GM12874 (cell line): ENCODE results near the gene HNRNPL.

Experiments
- TF ChIP-seq, protein P1 (sequence below): IDR thresholded peaks from 2 replicates; pipeline ENCODE4 v1.5.1; 2011; ENCODE audit warnings: low read depth, mild to moderate bottlenecking, control low read depth, low read length, moderate library complexity; ENCODE audit not compliant: insufficient read depth

HNRNPL gene

DNA sequence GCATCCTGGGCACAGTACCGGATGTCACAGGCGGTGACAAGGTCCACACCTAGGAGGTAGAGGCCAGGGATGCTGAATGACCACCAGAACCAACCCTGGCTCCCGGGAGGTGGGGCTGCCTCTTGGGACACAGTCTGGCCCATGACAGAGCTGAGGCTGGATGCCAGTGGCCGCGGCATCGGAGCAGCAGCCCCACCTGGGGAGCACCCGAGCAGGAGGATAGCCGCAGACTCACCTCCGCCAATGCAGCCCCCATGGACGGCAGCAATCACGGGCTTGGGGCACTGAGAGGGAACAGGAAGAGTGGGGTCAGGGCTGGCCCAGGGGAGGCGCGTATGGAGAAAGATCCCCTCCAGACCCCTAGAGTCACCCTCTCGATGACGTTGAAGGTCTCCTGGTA is 32.7 kb downstream of the HNRNPL start:
- TF ChIP-seq, protein P1, sequence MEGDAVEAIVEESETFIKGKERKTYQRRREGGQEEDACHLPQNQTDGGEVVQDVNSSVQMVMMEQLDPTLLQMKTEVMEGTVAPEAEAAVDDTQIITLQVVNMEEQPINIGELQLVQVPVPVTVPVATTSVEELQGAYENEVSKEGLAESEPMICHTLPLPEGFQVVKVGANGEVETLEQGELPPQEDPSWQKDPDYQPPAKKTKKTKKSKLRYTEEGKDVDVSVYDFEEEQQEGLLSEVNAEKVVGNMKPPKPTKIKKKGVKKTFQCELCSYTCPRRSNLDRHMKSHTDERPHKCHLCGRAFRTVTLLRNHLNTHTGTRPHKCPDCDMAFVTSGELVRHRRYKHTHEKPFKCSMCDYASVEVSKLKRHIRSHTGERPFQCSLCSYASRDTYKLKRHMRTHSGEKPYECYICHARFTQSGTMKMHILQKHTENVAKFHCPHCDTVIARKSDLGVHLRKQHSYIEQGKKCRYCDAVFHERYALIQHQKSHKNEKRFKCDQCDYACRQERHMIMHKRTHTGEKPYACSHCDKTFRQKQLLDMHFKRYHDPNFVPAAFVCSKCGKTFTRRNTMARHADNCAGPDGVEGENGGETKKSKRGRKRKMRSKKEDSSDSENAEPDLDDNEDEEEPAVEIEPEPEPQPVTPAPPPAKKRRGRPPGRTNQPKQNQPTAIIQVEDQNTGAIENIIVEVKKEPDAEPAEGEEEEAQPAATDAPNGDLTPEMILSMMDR, result no peak

DNA sequence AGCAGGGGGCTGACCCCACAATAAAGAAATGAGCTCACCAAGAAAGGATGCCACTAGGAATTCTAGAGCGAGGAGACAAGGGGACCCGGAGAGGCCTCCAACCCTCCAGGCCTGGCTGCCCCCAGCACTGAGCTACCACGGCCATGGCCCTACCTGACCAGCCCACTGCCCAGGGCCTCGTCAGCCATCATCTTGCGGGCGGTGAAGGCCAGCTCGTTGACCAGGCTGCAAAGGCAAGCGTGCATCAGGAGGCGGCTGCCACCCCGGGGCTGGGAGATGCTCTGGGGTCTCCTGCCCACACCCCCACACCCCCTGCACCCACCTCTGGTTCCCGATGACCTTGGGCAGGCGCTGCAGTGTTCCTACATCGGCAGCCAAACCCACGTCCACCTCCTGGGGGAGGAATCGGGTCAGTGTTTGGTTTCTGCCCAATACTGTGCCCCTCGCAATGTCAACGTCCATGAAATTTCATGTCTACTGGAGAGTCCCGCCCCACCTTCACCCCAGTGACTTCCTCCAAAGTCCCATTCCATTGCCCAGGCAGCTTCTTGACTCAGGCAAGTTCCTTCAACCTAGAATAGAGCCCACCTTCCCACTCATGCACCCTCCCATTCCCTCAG is 33.5 kb downstream of the HNRNPL start:
- TF ChIP-seq, protein P1, result no peak

DNA sequence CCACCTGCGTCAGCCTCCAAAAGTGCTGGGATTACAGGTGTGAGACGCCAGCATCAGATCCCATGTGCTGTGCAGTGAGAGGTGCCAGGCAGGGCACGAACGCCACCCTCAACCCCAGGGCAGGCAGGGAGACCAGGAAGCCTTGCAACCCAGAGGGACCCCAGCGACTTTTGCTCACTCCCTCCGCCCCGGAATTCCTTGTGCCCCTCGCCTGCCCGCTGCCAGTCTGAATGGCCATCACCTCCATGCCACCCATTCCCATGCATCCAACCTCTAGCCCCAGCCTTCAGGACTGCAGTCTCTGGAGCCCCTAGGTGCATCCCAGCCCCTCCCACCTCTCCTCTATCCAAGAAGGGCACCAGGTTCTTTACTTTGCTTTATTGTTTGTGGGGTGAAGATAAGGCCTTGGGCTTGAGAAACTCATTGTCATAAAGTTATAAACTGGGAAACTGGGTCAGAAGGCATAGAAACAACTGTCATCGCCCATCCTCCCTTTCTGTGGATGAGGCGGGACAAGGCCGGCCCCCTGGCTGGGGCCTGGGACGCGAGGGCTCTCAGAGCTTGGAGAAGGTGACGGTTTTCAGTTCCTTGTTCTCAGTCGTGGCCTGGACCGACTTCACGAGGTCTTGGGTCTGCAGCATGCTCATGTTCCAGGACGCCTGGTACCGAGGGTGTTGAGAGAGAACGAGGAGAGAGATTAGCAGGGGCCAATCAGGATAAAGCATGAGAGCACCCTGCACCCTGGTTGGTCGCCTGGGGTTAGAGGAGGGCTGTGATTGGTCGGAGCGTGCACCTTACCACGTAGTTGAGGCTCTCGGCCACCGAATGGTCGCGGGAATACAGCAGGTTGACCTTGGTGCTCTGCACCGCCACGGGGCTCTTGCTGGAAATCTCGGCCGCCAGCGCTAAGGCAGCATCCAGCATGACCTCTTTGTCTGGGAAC is 34.5 kb downstream of the HNRNPL start:
- TF ChIP-seq, protein P1, result no peak

DNA sequence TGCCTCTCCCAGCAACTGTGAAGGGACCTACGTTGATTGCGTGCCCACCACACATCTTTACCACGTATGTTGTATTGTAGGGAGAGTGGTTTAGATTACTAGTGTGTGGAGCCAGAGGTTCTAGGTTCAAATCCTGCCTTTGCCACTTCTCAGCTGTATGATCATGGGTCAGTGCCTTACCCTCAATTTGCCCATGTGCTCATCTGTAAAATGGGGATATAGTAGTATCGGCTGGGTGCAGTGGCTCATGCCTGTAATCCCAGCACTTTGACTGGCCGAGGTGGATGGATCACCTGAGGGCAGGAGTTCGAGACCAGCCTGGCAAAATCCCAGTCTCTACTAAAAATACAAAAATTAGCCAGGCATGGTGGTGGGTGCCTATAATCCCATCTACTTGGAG is 36.5 kb downstream of the HNRNPL start:
- TF ChIP-seq, protein P1, result no peak

DNA sequence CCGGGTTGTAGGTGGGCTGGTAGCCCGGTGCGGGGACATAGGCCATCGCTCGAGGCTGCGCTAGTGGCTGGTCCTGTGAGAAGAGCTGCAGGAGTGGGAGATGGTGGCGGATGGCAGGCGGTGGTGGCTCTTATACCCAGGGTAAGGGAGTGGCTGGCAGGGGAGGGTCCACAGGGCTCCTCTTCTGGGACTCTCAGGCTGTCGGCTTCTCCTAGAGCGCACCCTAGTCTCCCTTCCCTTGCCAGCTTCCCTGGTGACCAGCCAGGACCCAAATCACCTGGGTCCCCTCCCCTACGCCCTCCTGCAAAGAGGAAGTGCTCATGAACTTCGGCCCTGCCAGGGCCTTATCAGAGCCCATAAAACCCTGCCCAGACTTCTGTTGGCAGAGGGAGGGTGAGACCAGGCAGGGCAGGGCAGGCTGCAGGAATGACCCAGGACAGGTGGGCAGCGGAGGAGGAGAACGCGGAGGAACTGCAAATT is 36.9 kb downstream of the HNRNPL start, which contains the start of gene LGALS4:
TSS of gene LGALS4 (minus strand) at position 105 of the 480 bp plus-strand sequence. CDS start at position 46, 59 bp downstream.
- TF ChIP-seq, protein P1, result no peak

DNA sequence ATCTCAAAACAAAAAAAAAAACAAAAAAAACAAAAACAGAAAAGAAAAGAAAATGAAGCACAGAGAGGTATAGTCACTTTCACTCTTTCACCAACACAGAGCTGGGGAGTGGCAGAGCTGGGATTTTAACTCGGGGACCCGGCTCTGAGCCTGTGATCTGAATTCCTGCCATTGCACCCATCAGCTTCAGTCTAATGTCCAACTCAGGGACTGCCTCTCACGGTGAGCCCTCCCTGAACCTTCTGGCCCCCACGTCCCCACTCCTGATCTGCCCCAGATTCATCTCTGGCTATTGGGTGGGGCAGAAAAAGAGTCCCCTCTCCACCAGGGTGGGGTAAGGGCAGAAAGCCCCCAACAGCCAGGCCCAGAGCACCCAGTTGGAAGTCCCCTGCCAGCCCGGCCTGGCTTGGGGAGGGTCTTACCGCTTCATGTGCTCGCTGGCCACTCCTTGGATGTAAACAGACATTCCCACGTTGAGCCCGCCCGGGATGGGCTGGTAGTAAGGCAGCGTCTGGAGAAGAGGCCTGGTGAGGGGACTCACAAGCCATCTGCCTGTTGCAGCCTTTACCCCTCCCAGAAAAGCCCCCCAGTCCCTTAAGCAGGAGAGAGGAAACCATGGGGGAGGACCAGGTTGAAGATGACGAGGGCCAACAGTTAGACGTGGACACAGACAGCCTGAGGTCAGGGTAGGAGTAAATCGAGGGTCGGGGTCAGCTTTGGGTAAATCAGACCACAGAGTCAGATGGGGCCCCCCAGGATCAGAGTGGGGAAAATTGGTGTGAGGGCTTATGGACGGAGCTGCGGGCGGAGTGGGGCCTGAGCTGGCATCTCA is 37.6 kb downstream of the HNRNPL start:
- TF ChIP-seq, protein P1, result no peak
